C4-2B (cell line): ENCODE results near the gene KRT7.

Experiments
- H3K27ac ChIP-seq: fragments of 450-650 bp; 2 replicates; pipeline ENCODE4 v1.5.1; 2017
- ZFX ChIP-seq: fragments of 450-650 bp; IDR thresholded peaks from 2 replicates; pipeline ENCODE4 v1.6.1; 2017
- TF ChIP-seq, protein P1 (sequence below): fragments of 450-650 bp; conservative IDR thresholded peaks from 2 replicates; pipeline ENCODE4 v1.5.1; 2017; ENCODE audit warnings: mild to moderate bottlenecking

The KRT7 gene

GRCh38 chr12:52205612-52206303 lies 27.3 kb upstream of the KRT7 start:
- TF ChIP-seq, protein P1, sequence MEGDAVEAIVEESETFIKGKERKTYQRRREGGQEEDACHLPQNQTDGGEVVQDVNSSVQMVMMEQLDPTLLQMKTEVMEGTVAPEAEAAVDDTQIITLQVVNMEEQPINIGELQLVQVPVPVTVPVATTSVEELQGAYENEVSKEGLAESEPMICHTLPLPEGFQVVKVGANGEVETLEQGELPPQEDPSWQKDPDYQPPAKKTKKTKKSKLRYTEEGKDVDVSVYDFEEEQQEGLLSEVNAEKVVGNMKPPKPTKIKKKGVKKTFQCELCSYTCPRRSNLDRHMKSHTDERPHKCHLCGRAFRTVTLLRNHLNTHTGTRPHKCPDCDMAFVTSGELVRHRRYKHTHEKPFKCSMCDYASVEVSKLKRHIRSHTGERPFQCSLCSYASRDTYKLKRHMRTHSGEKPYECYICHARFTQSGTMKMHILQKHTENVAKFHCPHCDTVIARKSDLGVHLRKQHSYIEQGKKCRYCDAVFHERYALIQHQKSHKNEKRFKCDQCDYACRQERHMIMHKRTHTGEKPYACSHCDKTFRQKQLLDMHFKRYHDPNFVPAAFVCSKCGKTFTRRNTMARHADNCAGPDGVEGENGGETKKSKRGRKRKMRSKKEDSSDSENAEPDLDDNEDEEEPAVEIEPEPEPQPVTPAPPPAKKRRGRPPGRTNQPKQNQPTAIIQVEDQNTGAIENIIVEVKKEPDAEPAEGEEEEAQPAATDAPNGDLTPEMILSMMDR: no peak
- TF ChIP-seq ZFX: no peak
- H3K27ac ChIP-seq: no peak overlapping the region

- no peak for TF ChIP-seq ZFX
- TF ChIP-seq, protein P1: no peak
- no peak overlapping the region for H3K27ac ChIP-seq
These were observed 26.6 kb upstream of the KRT7 start for GRCh38 chr12:52206304-52207040.

DNA sequence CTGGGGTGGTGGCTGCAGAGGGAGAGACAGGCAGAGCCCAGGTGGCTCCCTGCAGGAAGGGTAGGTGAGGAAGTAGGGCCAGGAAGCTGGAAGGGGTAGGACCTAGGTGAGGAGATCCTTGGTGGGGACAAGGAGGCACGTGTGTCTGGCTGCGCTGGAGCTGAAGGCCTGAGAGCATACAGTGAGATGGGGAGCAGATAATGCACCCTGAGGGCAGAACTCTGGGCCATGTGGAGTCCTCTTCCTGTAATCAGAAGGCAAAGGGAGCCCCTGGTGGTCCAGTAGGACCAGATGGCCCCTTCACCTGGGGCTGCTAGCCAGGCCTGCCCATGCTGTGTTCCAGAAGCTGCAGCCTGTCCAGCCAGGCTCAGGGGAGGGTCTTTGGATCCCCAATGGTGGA lies 25.9 kb upstream of the KRT7 start:
- H3K27ac ChIP-seq: peak overlapping the region; percentile 47
- TF ChIP-seq ZFX: no peak
- TF ChIP-seq, protein P1: no peak

- peak overlapping the region; percentile 47 for H3K27ac ChIP-seq
- TF ChIP-seq, protein P1: no peak
- TF ChIP-seq ZFX: no peak
These were observed 25.1 kb upstream of the KRT7 start for GRCh38 chr12:52207895-52208294.

- H3K27ac ChIP-seq: no peak overlapping the region
- TF ChIP-seq, protein P1: no peak
- TF ChIP-seq ZFX: no peak
These were observed 24.4 kb upstream of the KRT7 start for GRCh38 chr12:52208424-52209165.

DNA sequence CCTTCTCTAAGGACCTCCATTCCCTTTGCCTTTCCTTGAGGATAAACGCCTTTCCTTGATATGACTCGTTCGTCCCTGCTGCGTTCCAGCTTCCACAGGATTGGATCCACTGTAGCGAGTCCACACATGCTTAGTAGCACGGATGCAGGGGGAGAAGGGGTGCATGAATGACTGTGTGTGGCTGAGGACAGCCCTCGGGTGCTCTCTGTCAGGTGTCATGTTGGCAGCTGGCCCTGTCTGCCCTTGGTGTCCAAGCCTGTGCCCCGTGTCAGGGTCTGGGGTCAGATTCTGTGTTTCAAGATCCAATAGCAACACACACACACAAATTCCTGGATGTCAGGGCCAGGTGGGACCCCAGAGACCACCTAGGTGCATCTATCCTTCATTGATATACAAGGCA lies 23.7 kb upstream of the KRT7 start:
- H3K27ac ChIP-seq: no peak overlapping the region
- TF ChIP-seq ZFX: no peak
- TF ChIP-seq, protein P1: no peak
